Neural cell (in vitro differentiated cells): ENCODE measurements around the gene C9orf57.

ENCODE experiments used
- EP300 ChIP-seq: fragments of 450-650 bp; conservative IDR thresholded peaks from 2 replicates; pipeline ENCODE4 v1.6.1; 2014; ENCODE audit warnings: antibody characterized with exemption, mild to moderate bottlenecking, moderate library complexity; ENCODE audit not compliant: poor library complexity, severe bottlenecking
- EZH2 ChIP-seq: fragments of 200-600, 300-800 bp; shearing (Covaris generic), sonication (generic); IDR thresholded peaks from 2 replicates; pipeline ENCODE4 v1.6.1; 2014; ENCODE audit warnings: antibody characterized with exemption, low read length, borderline replicate concordance, mild to moderate bottlenecking; ENCODE audit not compliant: insufficient read depth, poor library complexity, severe bottlenecking
- MXI1 ChIP-seq: fragments of 450-650 bp; conservative IDR thresholded peaks from 2 replicates; pipeline ENCODE4 v1.6.1; 2014; ENCODE audit warnings: antibody characterized with exemption, mild to moderate bottlenecking; ENCODE audit not compliant: poor library complexity, severe bottlenecking
- POLR2AphosphoS5 ChIP-seq: IDR thresholded peaks from 2 replicates; pipeline ENCODE4 v1.6.1; 2012
- RAD21 ChIP-seq: fragments of 450-650 bp; conservative IDR thresholded peaks from 2 replicates; pipeline ENCODE4 v1.6.1; 2014; ENCODE audit warnings: antibody characterized with exemption, mild to moderate bottlenecking, moderate library complexity
- SMC3 ChIP-seq: fragments of 450-650 bp; conservative IDR thresholded peaks from 2 replicates; pipeline ENCODE4 v1.6.1; 2014; ENCODE audit warnings: antibody characterized with exemption, mild to moderate bottlenecking, moderate library complexity; ENCODE audit not compliant: poor library complexity
- TAF1 ChIP-seq: IDR thresholded peaks from 2 replicates; pipeline ENCODE4 v1.6.1; 2012; ENCODE audit warnings: low read depth
- TF ChIP-seq, protein P1 (sequence below): IDR thresholded peaks from 2 replicates; pipeline ENCODE4 v1.6.1; 2012; ENCODE audit warnings: borderline replicate concordance
- TF ChIP-seq, protein P2 (sequence below): fragments of 450-650 bp; IDR thresholded peaks from 2 replicates; pipeline ENCODE4 v1.5.1; 2014; ENCODE audit warnings: antibody characterized with exemption, mild to moderate bottlenecking, moderate library complexity; ENCODE audit not compliant: poor library complexity, severe bottlenecking

DNA sequence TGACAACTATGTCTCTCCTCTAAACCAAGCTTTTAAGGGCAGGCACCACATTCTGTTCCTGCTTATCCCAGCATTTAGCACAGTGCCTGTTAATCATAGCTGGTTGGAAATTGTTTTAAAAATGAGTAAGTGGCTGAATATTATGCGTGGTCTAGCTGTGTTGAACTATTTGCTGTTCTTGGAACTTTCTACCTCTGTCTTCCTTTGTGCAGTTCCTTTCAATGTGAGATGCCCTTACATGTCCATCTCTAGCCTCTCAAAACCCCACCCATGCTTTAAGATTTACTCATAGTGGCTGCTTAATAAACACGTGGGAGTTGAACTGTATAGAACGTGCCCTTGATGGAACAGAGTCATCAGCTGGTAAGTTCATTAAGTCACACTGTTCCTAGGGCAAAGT is 34.5 kb downstream of the C9orf57 start:
- TF ChIP-seq, protein P1, sequence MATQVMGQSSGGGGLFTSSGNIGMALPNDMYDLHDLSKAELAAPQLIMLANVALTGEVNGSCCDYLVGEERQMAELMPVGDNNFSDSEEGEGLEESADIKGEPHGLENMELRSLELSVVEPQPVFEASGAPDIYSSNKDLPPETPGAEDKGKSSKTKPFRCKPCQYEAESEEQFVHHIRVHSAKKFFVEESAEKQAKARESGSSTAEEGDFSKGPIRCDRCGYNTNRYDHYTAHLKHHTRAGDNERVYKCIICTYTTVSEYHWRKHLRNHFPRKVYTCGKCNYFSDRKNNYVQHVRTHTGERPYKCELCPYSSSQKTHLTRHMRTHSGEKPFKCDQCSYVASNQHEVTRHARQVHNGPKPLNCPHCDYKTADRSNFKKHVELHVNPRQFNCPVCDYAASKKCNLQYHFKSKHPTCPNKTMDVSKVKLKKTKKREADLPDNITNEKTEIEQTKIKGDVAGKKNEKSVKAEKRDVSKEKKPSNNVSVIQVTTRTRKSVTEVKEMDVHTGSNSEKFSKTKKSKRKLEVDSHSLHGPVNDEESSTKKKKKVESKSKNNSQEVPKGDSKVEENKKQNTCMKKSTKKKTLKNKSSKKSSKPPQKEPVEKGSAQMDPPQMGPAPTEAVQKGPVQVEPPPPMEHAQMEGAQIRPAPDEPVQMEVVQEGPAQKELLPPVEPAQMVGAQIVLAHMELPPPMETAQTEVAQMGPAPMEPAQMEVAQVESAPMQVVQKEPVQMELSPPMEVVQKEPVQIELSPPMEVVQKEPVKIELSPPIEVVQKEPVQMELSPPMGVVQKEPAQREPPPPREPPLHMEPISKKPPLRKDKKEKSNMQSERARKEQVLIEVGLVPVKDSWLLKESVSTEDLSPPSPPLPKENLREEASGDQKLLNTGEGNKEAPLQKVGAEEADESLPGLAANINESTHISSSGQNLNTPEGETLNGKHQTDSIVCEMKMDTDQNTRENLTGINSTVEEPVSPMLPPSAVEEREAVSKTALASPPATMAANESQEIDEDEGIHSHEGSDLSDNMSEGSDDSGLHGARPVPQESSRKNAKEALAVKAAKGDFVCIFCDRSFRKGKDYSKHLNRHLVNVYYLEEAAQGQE = no peak
- TF ChIP-seq MXI1 (no peak), RAD21 (no peak), TAF1 (no peak), EP300 (no peak), EZH2 (no peak), POLR2AphosphoS5 (no peak), SMC3 (no peak)
- TF ChIP-seq, protein P2, sequence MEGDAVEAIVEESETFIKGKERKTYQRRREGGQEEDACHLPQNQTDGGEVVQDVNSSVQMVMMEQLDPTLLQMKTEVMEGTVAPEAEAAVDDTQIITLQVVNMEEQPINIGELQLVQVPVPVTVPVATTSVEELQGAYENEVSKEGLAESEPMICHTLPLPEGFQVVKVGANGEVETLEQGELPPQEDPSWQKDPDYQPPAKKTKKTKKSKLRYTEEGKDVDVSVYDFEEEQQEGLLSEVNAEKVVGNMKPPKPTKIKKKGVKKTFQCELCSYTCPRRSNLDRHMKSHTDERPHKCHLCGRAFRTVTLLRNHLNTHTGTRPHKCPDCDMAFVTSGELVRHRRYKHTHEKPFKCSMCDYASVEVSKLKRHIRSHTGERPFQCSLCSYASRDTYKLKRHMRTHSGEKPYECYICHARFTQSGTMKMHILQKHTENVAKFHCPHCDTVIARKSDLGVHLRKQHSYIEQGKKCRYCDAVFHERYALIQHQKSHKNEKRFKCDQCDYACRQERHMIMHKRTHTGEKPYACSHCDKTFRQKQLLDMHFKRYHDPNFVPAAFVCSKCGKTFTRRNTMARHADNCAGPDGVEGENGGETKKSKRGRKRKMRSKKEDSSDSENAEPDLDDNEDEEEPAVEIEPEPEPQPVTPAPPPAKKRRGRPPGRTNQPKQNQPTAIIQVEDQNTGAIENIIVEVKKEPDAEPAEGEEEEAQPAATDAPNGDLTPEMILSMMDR = no peak
